ENCODE data around the gene CD8A.

CD8A gene

DNA sequence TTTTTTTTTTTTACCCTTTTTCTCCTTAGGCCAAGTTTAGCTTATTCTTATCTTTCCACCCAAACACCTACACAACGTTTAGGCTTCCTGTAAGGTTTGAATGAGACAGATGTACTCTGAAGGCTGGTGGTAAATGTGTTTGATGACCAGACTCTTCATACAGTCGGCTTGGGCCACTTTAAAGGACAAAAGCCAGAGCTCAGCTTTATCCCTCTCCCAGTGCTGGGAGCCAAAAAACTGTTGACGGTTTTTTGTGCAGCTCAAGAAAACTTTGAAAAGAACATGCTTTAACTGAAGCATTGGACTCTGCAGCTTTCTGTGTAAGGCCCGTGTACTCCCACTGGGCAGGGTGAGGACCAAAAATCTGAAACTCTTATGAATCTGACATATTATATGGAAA, 15.4 kb downstream of the CD8A start:
- H3K4me3 ChIP-seq (replicated peaks in 1 of 2; ENCODE audit: low read depth in 2 of 2, low read length in 2 of 2), result no peak overlapping the region
- DNase-seq (ENCODE audit: low read depth in 2 of 2), result no peak
- TF ChIP-seq, protein P1, sequence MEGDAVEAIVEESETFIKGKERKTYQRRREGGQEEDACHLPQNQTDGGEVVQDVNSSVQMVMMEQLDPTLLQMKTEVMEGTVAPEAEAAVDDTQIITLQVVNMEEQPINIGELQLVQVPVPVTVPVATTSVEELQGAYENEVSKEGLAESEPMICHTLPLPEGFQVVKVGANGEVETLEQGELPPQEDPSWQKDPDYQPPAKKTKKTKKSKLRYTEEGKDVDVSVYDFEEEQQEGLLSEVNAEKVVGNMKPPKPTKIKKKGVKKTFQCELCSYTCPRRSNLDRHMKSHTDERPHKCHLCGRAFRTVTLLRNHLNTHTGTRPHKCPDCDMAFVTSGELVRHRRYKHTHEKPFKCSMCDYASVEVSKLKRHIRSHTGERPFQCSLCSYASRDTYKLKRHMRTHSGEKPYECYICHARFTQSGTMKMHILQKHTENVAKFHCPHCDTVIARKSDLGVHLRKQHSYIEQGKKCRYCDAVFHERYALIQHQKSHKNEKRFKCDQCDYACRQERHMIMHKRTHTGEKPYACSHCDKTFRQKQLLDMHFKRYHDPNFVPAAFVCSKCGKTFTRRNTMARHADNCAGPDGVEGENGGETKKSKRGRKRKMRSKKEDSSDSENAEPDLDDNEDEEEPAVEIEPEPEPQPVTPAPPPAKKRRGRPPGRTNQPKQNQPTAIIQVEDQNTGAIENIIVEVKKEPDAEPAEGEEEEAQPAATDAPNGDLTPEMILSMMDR (IDR thresholded peaks at IDR 0.05; ENCODE audit: low read depth, low read length), result no peak

DNA sequence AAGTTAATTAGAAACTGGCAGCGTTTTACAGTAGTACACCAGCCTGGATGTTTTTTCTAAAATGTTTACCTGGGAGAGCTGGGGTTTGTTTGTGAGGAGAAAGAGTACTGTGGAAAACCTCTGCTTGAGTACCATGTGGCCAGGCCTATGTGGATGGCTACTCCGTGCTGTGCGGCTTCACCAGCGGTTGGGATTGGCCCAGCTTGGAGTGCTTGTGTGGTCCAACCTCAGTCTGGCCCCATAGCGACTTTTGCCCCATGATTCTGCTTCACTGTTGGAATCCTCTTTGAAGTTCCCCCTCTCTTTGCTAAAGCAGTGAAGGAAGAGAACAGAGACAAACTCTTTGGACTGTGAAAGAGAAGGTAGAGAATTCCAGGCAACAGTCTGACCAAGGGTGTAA, 15.9 kb downstream of the CD8A start:
- H3K4me3 ChIP-seq (replicated peaks in 1 of 2; ENCODE audit: low read depth in 2 of 2, low read length in 2 of 2), result no peak overlapping the region
- TF ChIP-seq, protein P1 (IDR thresholded peaks at IDR 0.05; ENCODE audit: low read depth, low read length), result no peak
- DNase-seq (ENCODE audit: low read depth in 2 of 2), result no peak

DNA sequence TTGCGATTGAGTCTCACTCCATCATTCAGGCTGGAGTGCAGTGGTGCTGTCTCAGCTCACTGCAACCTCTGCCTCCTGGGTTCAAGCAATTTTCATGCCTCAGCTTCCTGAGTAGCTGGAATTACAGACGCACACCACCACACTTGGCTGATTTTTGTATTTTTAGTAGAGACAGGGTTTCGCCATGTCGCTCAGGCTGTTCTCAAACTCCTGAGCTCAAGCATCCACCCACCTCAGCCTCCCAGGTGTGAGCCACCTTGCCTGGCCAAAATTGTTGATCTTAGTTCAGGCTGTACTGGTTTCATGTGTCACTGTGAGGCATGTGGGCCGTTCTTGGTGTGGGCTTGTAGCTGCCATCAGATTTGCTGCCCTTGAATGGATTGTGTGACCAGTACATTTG, 18.1 kb downstream of the CD8A start:
- H3K4me3 ChIP-seq (replicated peaks in 1 of 2; ENCODE audit: low read depth in 2 of 2, low read length in 2 of 2), result no peak overlapping the region
- no peak for DNase-seq (ENCODE audit: low read depth in 2 of 2)
- TF ChIP-seq, protein P1 (IDR thresholded peaks at IDR 0.05; ENCODE audit: low read depth, low read length), result no peak

DNA sequence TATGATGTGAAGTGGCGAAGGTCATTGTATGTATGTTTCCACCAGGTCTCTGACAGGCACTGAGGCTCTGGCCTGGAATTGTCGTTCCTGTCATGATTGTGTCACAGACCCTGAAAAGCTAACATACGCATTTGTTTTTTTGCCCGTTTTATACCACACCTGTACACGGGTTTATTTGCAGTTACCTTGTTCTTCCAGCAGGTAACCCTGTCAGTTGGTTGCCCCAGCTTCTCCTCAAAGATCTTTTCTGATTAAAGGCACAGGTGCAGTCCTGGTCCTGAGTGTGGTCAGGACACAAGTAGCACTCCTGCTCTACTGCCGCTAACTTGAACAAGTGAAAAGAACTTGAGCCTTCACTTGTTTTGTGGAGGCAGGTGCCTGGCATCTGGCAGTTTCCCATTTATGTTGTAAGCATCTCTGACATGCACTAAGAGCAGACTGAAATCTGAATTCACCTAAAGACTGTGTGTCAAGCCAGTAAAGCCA, 19.9 kb downstream of the CD8A start:
- H3K4me3 ChIP-seq (replicated peaks in 1 of 2; ENCODE audit: low read depth in 2 of 2, low read length in 2 of 2), result no peak overlapping the region
- TF ChIP-seq, protein P1 (IDR thresholded peaks at IDR 0.05; ENCODE audit: low read depth, low read length), result no peak
- no peak for DNase-seq (ENCODE audit: low read depth in 2 of 2)

DNA sequence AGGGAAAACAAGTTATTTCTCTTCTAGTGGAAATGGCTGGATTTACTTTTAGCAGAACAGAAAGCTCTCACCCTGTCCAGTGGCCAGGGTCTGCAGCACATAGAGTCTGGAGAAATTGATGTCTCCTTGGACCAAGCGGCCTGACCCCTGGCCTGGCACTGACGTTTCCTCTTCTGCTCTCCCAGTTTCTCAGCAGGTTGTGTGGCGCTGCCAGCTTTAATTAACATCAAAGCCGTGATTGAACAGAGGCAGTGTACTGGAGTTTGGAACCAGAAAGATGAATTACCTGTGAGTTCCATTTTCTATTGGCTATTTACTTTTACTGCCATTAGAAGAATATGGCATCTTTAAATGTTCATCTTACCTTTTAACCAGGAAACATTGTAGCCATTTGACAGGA, 20.9 kb downstream of the CD8A start:
- TF ChIP-seq, protein P1 (IDR thresholded peaks at IDR 0.05; ENCODE audit: low read depth, low read length), result no peak
- H3K4me3 ChIP-seq (replicated peaks in 1 of 2; ENCODE audit: low read depth in 2 of 2, low read length in 2 of 2), result no peak overlapping the region
- no peak for DNase-seq (ENCODE audit: low read depth in 2 of 2)

DNA sequence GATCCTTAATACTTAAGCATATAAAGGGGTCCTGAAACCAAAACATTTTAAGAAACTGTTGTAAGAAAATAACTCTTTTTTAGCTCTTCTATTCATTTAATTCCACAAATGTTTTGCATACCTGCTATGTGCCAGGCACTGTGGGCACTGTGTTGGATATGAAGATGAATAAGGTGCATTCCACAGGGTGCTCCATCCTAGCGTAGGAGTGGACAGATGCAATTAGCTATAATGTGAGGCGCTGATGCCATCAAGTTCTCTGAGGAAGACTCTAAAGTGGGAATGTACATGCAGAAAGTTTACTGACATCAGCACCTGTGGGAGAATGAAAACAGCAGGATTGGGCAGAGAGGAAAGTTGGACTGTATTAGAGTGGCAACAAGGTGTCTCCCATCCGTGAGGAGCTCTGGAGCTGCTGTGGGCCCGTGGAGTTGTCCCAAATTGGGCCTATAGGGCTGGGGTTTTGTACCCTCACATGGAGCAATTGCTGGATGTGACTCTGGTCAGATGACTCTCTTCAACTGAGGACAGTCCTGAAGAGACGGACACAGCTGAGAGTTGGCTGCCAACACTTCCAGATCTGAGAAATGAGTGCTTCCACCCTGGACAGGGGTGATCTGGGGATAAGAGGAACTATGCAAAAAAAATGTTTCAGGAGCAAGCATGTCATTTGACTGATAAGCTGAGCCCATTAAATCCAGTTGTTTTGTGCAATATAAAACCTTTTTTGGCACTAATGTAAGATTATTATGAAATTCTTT, 22.3 kb downstream of the CD8A start:
- DNase-seq (ENCODE audit: low read depth in 2 of 2), result no peak
- TF ChIP-seq, protein P1 (IDR thresholded peaks at IDR 0.05; ENCODE audit: low read depth, low read length), result no peak
- H3K4me3 ChIP-seq (replicated peaks in 1 of 2; ENCODE audit: low read depth in 2 of 2, low read length in 2 of 2), result no peak overlapping the region

DNA sequence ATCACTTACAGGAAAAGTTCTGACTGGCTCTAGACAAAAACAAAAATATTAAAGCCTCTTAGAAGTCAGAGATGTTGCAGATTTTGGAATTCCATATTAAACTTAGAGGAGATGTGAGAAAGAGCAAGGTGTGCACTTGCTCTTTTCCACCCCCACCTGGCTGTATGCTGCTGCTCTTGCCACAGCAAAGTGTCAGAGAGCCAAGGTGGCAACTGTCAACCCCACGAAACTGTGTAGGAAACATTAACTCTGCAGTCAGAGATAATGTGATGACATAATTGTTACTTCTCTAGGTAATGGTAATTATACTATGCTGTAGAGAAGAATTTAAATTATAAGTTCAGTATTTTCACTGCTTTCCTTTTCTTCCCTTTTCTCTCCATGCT, 25.4 kb downstream of the CD8A start:
- TF ChIP-seq, protein P1 (IDR thresholded peaks at IDR 0.05; ENCODE audit: low read depth, low read length), result no peak
- no peak overlapping the region for H3K4me3 ChIP-seq (replicated peaks in 1 of 2; ENCODE audit: low read depth in 2 of 2, low read length in 2 of 2)
- DNase-seq (ENCODE audit: low read depth in 2 of 2), result no peak

Data from cardiac fibroblast (primary cell).